CD4-positive, alpha-beta memory T cell (primary cell): Measurements from ENCODE around the gene CHPF2. TPM values are rescaled to one million over a fixed set of nuclear protein-coding genes. Genes with fewer than 3 reads are reported as not detected.
A peak's percentile ranks its signal among the peaks of the same experiment; 100 is the strongest.

Experiments
- CTCF ChIA-PET: fragments of 350-600 bp; sonication (Branson Sonifier 250); formaldehyde crosslinking; loops from one replicate; lab custom pipeline; 2021; ENCODE audit warnings: inconsistent platforms; ENCODE audit not compliant: partially characterized antibody; lab: Charles Lee
- POLR2A ChIA-PET: fragments of 350-600 bp; sonication (Branson Sonifier 250); formaldehyde crosslinking; loops from one replicate; lab custom pipeline; 2021; ENCODE audit not compliant: partially characterized antibody; lab: Charles Lee
- DNase-seq, 5 donors: peaks; one replicate each; pipeline versions ENCODE4 v3.0.0 to v3.0.0-alpha.2; 2020 to 2022; ENCODE audit warnings: mixed read lengths in 1 of 5
- H3K27ac ChIP-seq: one replicate; pipeline ENCODE4 v1.7.0; 2013; ENCODE audit warnings: low read depth, low read length
- H3K27me3 ChIP-seq: 2 replicates; pipeline ENCODE4 v1.7.0; 2013; ENCODE audit warnings: mild to moderate bottlenecking, low read length, moderate library complexity; ENCODE audit not compliant: insufficient read depth
- H3K36me3 ChIP-seq: 2 replicates; pipeline ENCODE4 v1.7.0; 2013; ENCODE audit warnings: mild to moderate bottlenecking, low read length, moderate library complexity; ENCODE audit not compliant: insufficient read depth
- H3K4me1 ChIP-seq: 2 replicates; pipeline ENCODE4 v1.7.0; 2013; ENCODE audit warnings: mild to moderate bottlenecking, low read length, moderate library complexity; ENCODE audit not compliant: insufficient read depth
- H3K4me3 ChIP-seq, 2 donors: one replicate each; pipeline ENCODE4 v1.7.0; 2013; ENCODE audit warnings: low read length in 2 of 2, mild to moderate bottlenecking in 1 of 2
- H3K9me3 ChIP-seq, 2 donors: one replicate each; pipeline ENCODE4 v1.7.0; 2013; ENCODE audit warnings: low read length in 2 of 2, control low read depth in 1 of 2; ENCODE audit not compliant: control insufficient read depth in 1 of 2
- H3K27ac Mint-ChIP-seq, 7 donors: one replicate each; pipeline ENCODE4 v1.8.0; 2020 to 2021; ENCODE audit warnings: mixed read lengths in 7 of 7, mild to moderate bottlenecking in 6 of 7, inconsistent platforms in 3 of 7, moderate library complexity in 3 of 7
- H3K27me3 Mint-ChIP-seq, 2 donors: one replicate each; pipeline ENCODE4 v1.8.0; 2020 to 2021; ENCODE audit warnings: mixed read lengths in 2 of 2
- H3K36me3 Mint-ChIP-seq, 2 donors: one replicate each; pipeline ENCODE4 v1.8.0; 2020 to 2021; ENCODE audit warnings: mixed read lengths in 2 of 2, inconsistent platforms in 1 of 2, mild to moderate bottlenecking in 1 of 2
- H3K4me1 Mint-ChIP-seq, 4 donors: one replicate each; pipeline ENCODE4 v1.8.0; 2020 to 2021; ENCODE audit warnings: mixed read lengths in 4 of 4, mild to moderate bottlenecking in 1 of 4
- H3K4me3 Mint-ChIP-seq, 8 donors: one replicate each; pipeline ENCODE4 v1.8.0; 2020 to 2021; ENCODE audit warnings: mixed read lengths in 8 of 8, mild to moderate bottlenecking in 7 of 8, moderate library complexity in 6 of 8, inconsistent platforms in 3 of 8
- H3K9me3 Mint-ChIP-seq, 8 donors: one replicate each; pipeline ENCODE4 v1.8.0; 2020 to 2021; ENCODE audit warnings: mixed read lengths in 8 of 8, mild to moderate bottlenecking in 5 of 8, inconsistent platforms in 3 of 8, moderate library complexity in 1 of 8
- intact Hi-C: fragments of 100-400 bp; cut with micrococcal nuclease; formaldehyde crosslinking; loops from one replicate; pipeline ENCODE4 v1.15.1; 2023
- polyA plus RNA-seq, 2 donors: library from polyadenylated mRNA; unstranded; fragments of 300-500 nt; fragmentation: Illumina TruSeq; gene quantifications; one replicate each; pipeline ENCODE4 v1.2.3, GENCODE V29; 2021
- total RNA-seq, 2 experiments: library from RNA; stranded (reverse); gene quantifications; one replicate each; pipeline ENCODE4 v1.2.3, GENCODE V29; 2021

Gene CHPF2
- total and polyA plus RNA-seq, 4 experiments from 2014 or later, result 25.3 to 52.3 (median 40.4) TPM

GRCh38 chr7:151191544-151191943 is 40.7 kb upstream of the CHPF2 start:
- H3K9me3 ChIP-seq, result no peaks in the 10 kb centered on the region
- H3K4me1 ChIP-seq, result peaks cover 21% of the 10 kb centered on the region

GRCh38 chr7:151192002-151192539 is 40.2 kb upstream of the CHPF2 start:
- POLR2A ChIA-PET, result no interaction called here

More at GRCh38 chr7:151191544-151191943, 40.7 kb upstream of the CHPF2 start:
- H3K27ac Mint-ChIP-seq, result no peak overlapping the region
- peaks cover 3 to 17% (median 11%) of the 10 kb centered on the region in 4 donors for H3K4me1 Mint-ChIP-seq
- intact Hi-C loops, result no loop called here
- Histone ChIP-seq H3K27me3 (peaks cover 9% of the 10 kb centered on the region), H3K36me3 (no peaks in the 10 kb centered on the region), H3K4me3 (no peak overlapping the region), H3K27ac (no peak overlapping the region)
- no peaks in the 10 kb centered on the region for H3K27me3 Mint-ChIP-seq
- no peak for DNase-seq
- CTCF ChIA-PET, result interaction anchor here (1.1 kb wide), 1 partner anchor 67 kb away, joined by 4 read pairs; no protein-coding TSS in a partner anchor
- no peaks in the 10 kb centered on the region for H3K9me3 Mint-ChIP-seq
- H3K4me3 Mint-ChIP-seq, result no peak overlapping the region
- H3K36me3 Mint-ChIP-seq, result no peaks in the 10 kb centered on the region
- POLR2A ChIA-PET, result no interaction called here

GRCh38 chr7:151193203-151193978 is 38.9 kb upstream of the CHPF2 start:
- intact Hi-C loops, result no loop called here
- no peaks in the 10 kb centered on the region for H3K9me3 ChIP-seq
- Mint-ChIP-seq H3K9me3 (no peaks in the 10 kb centered on the region), H3K36me3 (no peaks in the 10 kb centered on the region), H3K27ac (no peak overlapping the region), H3K4me1 (peaks cover 3 to 17% (median 11%) of the 10 kb centered on the region in 4 donors), H3K4me3 (peak overlapping the region in 1 of 8 donors; percentile 12), H3K27me3 (no peaks in the 10 kb centered on the region)
- DNase-seq, result no peak
- H3K27ac ChIP-seq, result no peak overlapping the region
- POLR2A ChIA-PET, result no interaction called here
- H3K4me3 ChIP-seq, result no peak overlapping the region
- peaks cover 9% of the 10 kb centered on the region for H3K27me3 ChIP-seq
- peaks cover 21% of the 10 kb centered on the region for H3K4me1 ChIP-seq
- no peaks in the 10 kb centered on the region for H3K36me3 ChIP-seq
- CTCF ChIA-PET, result interaction anchor here (1.2 kb wide), 1 partner anchor 51 kb away, joined by 3 read pairs; no protein-coding TSS in a partner anchor

More at GRCh38 chr7:151192002-151192539, 40.2 kb upstream of the CHPF2 start:
- Histone ChIP-seq H3K4me3 (no peak overlapping the region), H3K27ac (no peak overlapping the region), H3K4me1 (peaks cover 21% of the 10 kb centered on the region), H3K9me3 (no peaks in the 10 kb centered on the region), H3K36me3 (no peaks in the 10 kb centered on the region), H3K27me3 (peaks cover 9% of the 10 kb centered on the region)
- Mint-ChIP-seq H3K27me3 (no peaks in the 10 kb centered on the region), H3K36me3 (no peaks in the 10 kb centered on the region), H3K27ac (no peak overlapping the region), H3K9me3 (no peaks in the 10 kb centered on the region), H3K4me1 (peaks cover 3 to 17% (median 11%) of the 10 kb centered on the region in 4 donors), H3K4me3 (no peak overlapping the region)
- intact Hi-C loops, result no loop called here
- CTCF ChIA-PET, result interaction anchor here (1.1 kb wide), 1 partner anchor 68 kb away, joined by 4 read pairs; no protein-coding TSS in a partner anchor
- DNase-seq, result no peak

GRCh38 chr7:151194188-151194587 is 38.1 kb upstream of the CHPF2 start:
- Mint-ChIP-seq H3K4me3 (no peak overlapping the region), H3K27me3 (no peaks in the 10 kb centered on the region), H3K4me1 (peaks cover 3 to 17% (median 11%) of the 10 kb centered on the region in 4 donors), H3K27ac (peak overlapping the region in 1 of 7 donors; percentile 62), H3K9me3 (no peaks in the 10 kb centered on the region), H3K36me3 (no peaks in the 10 kb centered on the region)
- H3K4me1 ChIP-seq, result peaks cover 21% of the 10 kb centered on the region
- intact Hi-C loops, result no loop called here
- peaks cover 9% of the 10 kb centered on the region for H3K27me3 ChIP-seq
- H3K9me3 ChIP-seq, result no peaks in the 10 kb centered on the region
- DNase-seq, result no peak
- POLR2A ChIA-PET, result no interaction called here
- CTCF ChIA-PET, result interaction anchor here (0.8 kb wide), 1 partner anchor 50 kb away, joined by 3 read pairs; no protein-coding TSS in a partner anchor
- no peak overlapping the region for H3K27ac ChIP-seq
- H3K36me3 ChIP-seq, result no peaks in the 10 kb centered on the region
- H3K4me3 ChIP-seq, result no peak overlapping the region

- peaks cover 21% of the 10 kb centered on the region for H3K4me1 ChIP-seq
- intact Hi-C loops, result no loop called here
- no peak overlapping the region for H3K4me3 ChIP-seq
- no peak overlapping the region for H3K27ac ChIP-seq
- Mint-ChIP-seq H3K27me3 (no peaks in the 10 kb centered on the region), H3K4me3 (no peak overlapping the region), H3K36me3 (no peaks in the 10 kb centered on the region), H3K4me1 (peaks cover 3 to 17% (median 11%) of the 10 kb centered on the region in 4 donors), H3K9me3 (no peaks in the 10 kb centered on the region), H3K27ac (no peak overlapping the region)
- no peaks in the 10 kb centered on the region for H3K9me3 ChIP-seq
- H3K36me3 ChIP-seq, result no peaks in the 10 kb centered on the region
- ChIA-PET POLR2A (no interaction called here), CTCF (interaction anchor here (1.1 kb wide), 1 partner anchor 11 kb away, joined by 3 read pairs; no protein-coding TSS in a partner anchor)
- DNase-seq, result no peak
- peaks cover 9% of the 10 kb centered on the region for H3K27me3 ChIP-seq
Observed at GRCh38 chr7:151195616-151196450, 36.5 kb upstream of the CHPF2 start.

- Mint-ChIP-seq H3K27ac (no peak overlapping the region), H3K4me3 (no peak overlapping the region), H3K4me1 (peaks cover 3 to 17% (median 11%) of the 10 kb centered on the region in 4 donors), H3K36me3 (no peaks in the 10 kb centered on the region), H3K27me3 (no peaks in the 10 kb centered on the region), H3K9me3 (no peaks in the 10 kb centered on the region)
- Histone ChIP-seq H3K27me3 (peaks cover 9% of the 10 kb centered on the region), H3K27ac (no peak overlapping the region), H3K4me1 (peaks cover 21% of the 10 kb centered on the region), H3K4me3 (no peak overlapping the region), H3K9me3 (no peaks in the 10 kb centered on the region), H3K36me3 (no peaks in the 10 kb centered on the region)
- ChIA-PET CTCF (no interaction called here), POLR2A (no interaction called here)
- no peak for DNase-seq
- intact Hi-C loops, result no loop called here
Observed at GRCh38 chr7:151197932-151198331, 34.4 kb upstream of the CHPF2 start.
